HG03378 (cell line): Measurements from ENCODE around the gene NAT14.
A peak's percentile ranks its signal among the peaks of the same experiment; 100 is the strongest.

ENCODE experiments used
- ATAC-seq: cut with Tn5 transposase; IDR thresholded peaks from one replicate; pipeline ENCODE4 v1.9.1; 2021; ENCODE audit warnings: mild to moderate bottlenecking, moderate library complexity; ENCODE audit not compliant: unreplicated experiment

NAT14 gene

GRCh38 chr19:55452749-55453346 lies 32.1 kb upstream of the NAT14 start:
- no peak for ATAC-seq

- ATAC-seq: no peak
Observed at GRCh38 chr19:55453511-55454260, 31.3 kb upstream of the NAT14 start.

GRCh38 chr19:55454787-55455243 lies 30.2 kb upstream of the NAT14 start:
- ATAC-seq: no peak

GRCh38 chr19:55455576-55456235 lies 29.3 kb upstream of the NAT14 start:
- no peak for ATAC-seq

- ATAC-seq: no peak
Observed at GRCh38 chr19:55456347-55456746, 28.6 kb upstream of the NAT14 start.

- no peak for ATAC-seq
Observed at GRCh38 chr19:55457683-55458457, 27.1 kb upstream of the NAT14 start.

GRCh38 chr19:55459551-55459949 lies 25.4 kb upstream of the NAT14 start:
- ATAC-seq: no peak

GRCh38 chr19:55459950-55460657 lies 24.9 kb upstream of the NAT14 start:
- ATAC-seq: no peak

GRCh38 chr19:55460670-55461258 lies 24.2 kb upstream of the NAT14 start:
- ATAC-seq: no peak

- ATAC-seq: peak; percentile 93
Observed at GRCh38 chr19:55461259-55461973, 23.6 kb upstream of the NAT14 start, which contains the start of gene ISOC2. ISOC2 (minus strand) TSS chr19:55461642; CDS start chr19:55456486, 5,156 bp downstream.

- no peak for ATAC-seq
Observed at GRCh38 chr19:55461974-55462626, 22.9 kb upstream of the NAT14 start.

- ATAC-seq: no peak
Observed at GRCh38 chr19:55462722-55463121, 22.3 kb upstream of the NAT14 start.

GRCh38 chr19:55463583-55464031 lies 21.4 kb upstream of the NAT14 start:
- no peak for ATAC-seq

- no peak for ATAC-seq
Observed at GRCh38 chr19:55464039-55464661, 20.8 kb upstream of the NAT14 start.

GRCh38 chr19:55464662-55465054 lies 20.3 kb upstream of the NAT14 start, which contains the start of gene C19orf85:
C19orf85 (minus strand) TSS chr19:55464751; CDS start chr19:55464554, 197 bp downstream.
- ATAC-seq: no peak

GRCh38 chr19:55465460-55466240 lies 19.3 kb upstream of the NAT14 start:
- no peak for ATAC-seq

GRCh38 chr19:55466241-55466614 lies 18.8 kb upstream of the NAT14 start:
- no peak for ATAC-seq
